Measurements from ENCODE around the gene TCF20. TPM values are rescaled to one million over a fixed set of nuclear protein-coding genes. Genes with fewer than 3 reads are reported as not detected.
A peak's percentile ranks its signal among the peaks of the same experiment; 100 is the strongest.

Gene TCF20
- total RNA-seq, 2 experiments from 2014 or later: 61.6 to 64.1 TPM

DNA sequence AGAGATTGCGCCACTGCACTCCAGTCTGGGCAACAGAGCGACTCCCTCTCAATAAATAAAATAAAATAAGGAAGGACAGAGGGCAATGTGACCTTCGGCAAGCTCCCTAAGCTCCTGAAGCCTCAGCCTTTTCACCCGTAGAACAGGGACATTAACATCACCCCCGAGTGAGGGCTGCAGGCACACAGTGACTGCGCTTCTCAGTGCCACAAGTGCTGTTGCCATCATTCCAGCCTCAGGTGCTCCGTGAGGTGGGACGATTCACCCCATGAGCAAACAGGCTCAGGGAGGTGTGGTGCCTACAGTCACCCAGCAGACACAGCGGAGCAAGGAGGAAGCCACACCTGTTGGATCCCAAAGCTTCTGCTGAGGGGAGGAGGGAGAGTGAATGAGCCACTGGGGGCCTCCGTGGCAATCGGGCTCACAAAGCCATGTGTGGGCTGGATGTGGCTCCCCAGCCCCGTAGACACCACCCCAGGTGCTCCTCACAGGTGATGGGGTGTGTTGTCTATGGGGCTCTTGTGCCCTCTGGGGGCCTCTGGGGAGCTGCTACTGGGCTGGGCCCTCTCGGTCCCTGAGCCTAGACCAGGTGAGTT lies 9.1 kb upstream of the TCF20 start:
- no peaks in the 10 kb centered on the region for H3K36me3 ChIP-seq (ENCODE audit: insufficient read depth, low read length)
- TF ChIP-seq, protein P1, sequence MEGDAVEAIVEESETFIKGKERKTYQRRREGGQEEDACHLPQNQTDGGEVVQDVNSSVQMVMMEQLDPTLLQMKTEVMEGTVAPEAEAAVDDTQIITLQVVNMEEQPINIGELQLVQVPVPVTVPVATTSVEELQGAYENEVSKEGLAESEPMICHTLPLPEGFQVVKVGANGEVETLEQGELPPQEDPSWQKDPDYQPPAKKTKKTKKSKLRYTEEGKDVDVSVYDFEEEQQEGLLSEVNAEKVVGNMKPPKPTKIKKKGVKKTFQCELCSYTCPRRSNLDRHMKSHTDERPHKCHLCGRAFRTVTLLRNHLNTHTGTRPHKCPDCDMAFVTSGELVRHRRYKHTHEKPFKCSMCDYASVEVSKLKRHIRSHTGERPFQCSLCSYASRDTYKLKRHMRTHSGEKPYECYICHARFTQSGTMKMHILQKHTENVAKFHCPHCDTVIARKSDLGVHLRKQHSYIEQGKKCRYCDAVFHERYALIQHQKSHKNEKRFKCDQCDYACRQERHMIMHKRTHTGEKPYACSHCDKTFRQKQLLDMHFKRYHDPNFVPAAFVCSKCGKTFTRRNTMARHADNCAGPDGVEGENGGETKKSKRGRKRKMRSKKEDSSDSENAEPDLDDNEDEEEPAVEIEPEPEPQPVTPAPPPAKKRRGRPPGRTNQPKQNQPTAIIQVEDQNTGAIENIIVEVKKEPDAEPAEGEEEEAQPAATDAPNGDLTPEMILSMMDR (IDR thresholded peaks at IDR 0.05): no peak
- H3K36me3 Mint-ChIP-seq (ENCODE audit: low read depth): no peaks in the 10 kb centered on the region
- H3K4me3 ChIP-seq (ENCODE audit: low read length): no peak overlapping the region
- POLR2A ChIA-PET: interaction anchor here (1.1 kb wide), 1 partner anchor 690 kb away, joined by 3 read pairs; the partner anchor contains the start of gene PMM1
- H3K4me1 Mint-ChIP-seq (ENCODE audit: low read depth): peaks cover 12% of the 10 kb centered on the region
- no peak overlapping the region for H3K4me3 Mint-ChIP-seq
- CTCF ChIA-PET: no interaction called here
- intact Hi-C loops (cut with DNase I, micrococcal nuclease): loop anchor here in 1 of 2 experiments (5.0 kb wide), 1 partner anchor 158 kb away; no protein-coding TSS in a partner anchor
- H3K9me3 Mint-ChIP-seq: no peaks in the 10 kb centered on the region
- H3K27ac Mint-ChIP-seq: no peak overlapping the region
- H3K9me3 ChIP-seq (ENCODE audit: control insufficient read depth in 1 of 2, insufficient read depth in 1 of 2, low read length in 2 of 2): no peaks in the 10 kb centered on the region
- no peak for ATAC-seq (ENCODE audit: poor library complexity)
- no peaks in the 10 kb centered on the region for H3K27me3 Mint-ChIP-seq
- H3K27ac ChIP-seq (ENCODE audit: low read depth in 1 of 2, low read length in 2 of 2): no peak overlapping the region
- DNase-seq: no peak
- H3K4me1 ChIP-seq (ENCODE audit: insufficient read depth, low read length): peaks cover 23% of the 10 kb centered on the region
- no peaks in the 10 kb centered on the region for H3K27me3 ChIP-seq (ENCODE audit: control insufficient read depth in 1 of 2, insufficient read depth in 2 of 2, low read length in 2 of 2)

DNA sequence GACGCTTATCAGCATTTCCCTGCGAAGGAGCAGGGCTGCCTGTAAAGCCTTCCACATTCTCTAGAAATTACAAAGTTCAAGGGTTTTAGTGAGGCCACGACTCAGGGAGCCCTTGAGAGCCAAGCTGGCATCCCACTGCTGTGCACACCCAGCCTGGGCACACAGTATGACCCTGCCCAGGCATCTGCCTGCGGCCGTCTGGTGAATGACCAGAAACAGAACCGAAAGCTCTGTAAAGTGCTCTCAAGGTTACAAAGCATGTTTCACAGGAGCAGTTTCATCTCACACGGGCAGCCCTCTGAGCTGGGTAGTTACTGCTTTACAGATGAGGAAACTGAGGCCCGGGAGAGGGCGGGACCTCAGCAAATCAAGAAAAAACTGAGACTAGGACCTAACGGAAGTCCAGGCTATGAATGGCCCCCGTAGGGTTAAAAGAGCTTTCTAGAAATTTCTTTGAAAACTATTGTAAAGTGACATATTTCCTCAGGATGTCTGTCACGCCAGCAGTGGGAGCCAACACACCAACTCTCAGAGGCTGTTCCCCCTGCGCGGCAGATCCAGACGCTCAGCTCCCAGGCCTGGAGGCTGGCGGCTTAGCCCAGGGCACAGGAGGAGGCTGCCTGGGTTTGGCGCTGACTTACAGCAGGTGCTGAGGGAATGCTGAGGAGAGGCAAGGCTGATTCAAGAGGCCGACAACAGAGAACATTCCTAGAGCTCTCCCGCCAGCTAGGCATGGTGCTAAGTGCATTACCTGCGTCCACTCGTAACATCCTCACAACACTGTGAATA lies 7.7 kb upstream of the TCF20 start:
- no peaks in the 10 kb centered on the region for H3K9me3 ChIP-seq (ENCODE audit: control insufficient read depth in 1 of 2, insufficient read depth in 1 of 2, low read length in 2 of 2)
- intact Hi-C loops (cut with DNase I, micrococcal nuclease): loop anchor here (1.0 to 5.0 kb wide), 2 partner anchors 159 kb away; no protein-coding TSS in a partner anchor
- Mint-ChIP-seq H3K27me3 (no peaks in the 10 kb centered on the region), H3K27ac (no peak overlapping the region), H3K4me1 (ENCODE audit: low read depth) (peaks cover 4% of the 10 kb centered on the region), H3K9me3 (no peaks in the 10 kb centered on the region), H3K36me3 (ENCODE audit: low read depth) (no peaks in the 10 kb centered on the region), H3K4me3 (no peak overlapping the region)
- ChIA-PET POLR2A (interaction anchor here (0.8 to 1.1 kb wide), 3 partner anchors 158 to 688 kb away, joined by 3 to 5 read pairs (median 3); partner anchors contain the start of gene PMM1), CTCF (interaction anchor here (0.6 to 1.4 kb wide), 2 partner anchors 160 to 485 kb away, joined by 3 read pairs; no protein-coding TSS in a partner anchor)
- H3K27ac ChIP-seq (ENCODE audit: low read depth in 1 of 2, low read length in 2 of 2): no peak overlapping the region
- TF ChIP-seq, protein P1 (IDR thresholded peaks at IDR 0.05): peak; percentile 24
- peaks cover 12% of the 10 kb centered on the region for H3K4me1 ChIP-seq (ENCODE audit: insufficient read depth, low read length)
- H3K4me3 ChIP-seq (ENCODE audit: low read length): no peak overlapping the region
- ATAC-seq (ENCODE audit: poor library complexity) (no peak), DNase-seq (peak in 2 of 14 experiments; percentile 34 to 44)
- no peaks in the 10 kb centered on the region for H3K27me3 ChIP-seq (ENCODE audit: control insufficient read depth in 1 of 2, insufficient read depth in 2 of 2, low read length in 2 of 2)
- no peaks in the 10 kb centered on the region for H3K36me3 ChIP-seq (ENCODE audit: insufficient read depth, low read length)

DNA sequence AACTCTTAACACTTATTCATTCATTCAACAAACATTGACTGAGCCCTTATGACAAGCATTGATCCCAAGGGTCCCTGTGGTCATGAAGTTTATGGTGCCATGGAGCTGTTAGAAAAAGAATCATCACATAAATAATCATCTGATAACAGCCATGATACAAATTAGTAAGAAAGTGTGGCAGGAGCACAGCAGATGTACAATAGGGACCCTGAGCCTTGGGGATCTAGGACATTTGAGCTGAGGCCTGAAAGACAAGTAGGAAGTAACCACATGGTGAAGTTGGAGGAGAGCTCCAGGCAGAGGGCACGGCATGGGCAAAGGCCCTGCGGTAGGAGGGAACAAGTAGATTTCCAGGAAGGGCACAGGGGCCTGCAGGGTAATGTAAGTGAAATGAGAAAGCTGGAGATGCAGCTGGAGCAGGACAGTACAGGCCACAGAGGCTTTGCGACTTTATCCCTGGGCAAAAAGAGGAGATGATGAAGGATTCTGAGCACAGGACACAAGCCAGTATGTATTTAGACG lies 6.8 kb upstream of the TCF20 start:
- no peak overlapping the region for H3K27ac Mint-ChIP-seq

More for the DNA sequence above, 6.8 kb upstream of the TCF20 start:
- no peak overlapping the region for H3K27ac ChIP-seq (ENCODE audit: low read depth in 1 of 2, low read length in 2 of 2)
- Mint-ChIP-seq H3K4me1 (ENCODE audit: low read depth) (no peaks in the 10 kb centered on the region), H3K9me3 (no peaks in the 10 kb centered on the region), H3K4me3 (no peak overlapping the region), H3K27me3 (no peaks in the 10 kb centered on the region), H3K36me3 (ENCODE audit: low read depth) (no peaks in the 10 kb centered on the region)
- peaks cover 6% of the 10 kb centered on the region for H3K4me1 ChIP-seq (ENCODE audit: insufficient read depth, low read length)
- ChIA-PET CTCF (interaction anchor here (0.6 to 1.5 kb wide), 3 partner anchors 40 to 484 kb away, joined by 3 read pairs; no protein-coding TSS in a partner anchor), POLR2A (interaction anchor here (1.1 kb wide), 1 partner anchor 166 kb away, joined by 3 read pairs; no protein-coding TSS in a partner anchor)
- H3K27me3 ChIP-seq (ENCODE audit: control insufficient read depth in 1 of 2, insufficient read depth in 2 of 2, low read length in 2 of 2): no peaks in the 10 kb centered on the region
- H3K4me3 ChIP-seq (ENCODE audit: low read length): no peak overlapping the region
- ATAC-seq (ENCODE audit: poor library complexity) (no peak), DNase-seq (no peak)
- TF ChIP-seq, protein P1 (IDR thresholded peaks at IDR 0.05): no peak
- H3K36me3 ChIP-seq (ENCODE audit: insufficient read depth, low read length): no peaks in the 10 kb centered on the region
- H3K9me3 ChIP-seq (ENCODE audit: control insufficient read depth in 1 of 2, insufficient read depth in 1 of 2, low read length in 2 of 2): no peaks in the 10 kb centered on the region
- intact Hi-C loops (cut with DNase I, micrococcal nuclease): loop anchor here in 1 of 2 experiments (5.0 kb wide), 1 partner anchor 160 kb away; no protein-coding TSS in a partner anchor
